WTC11 (cell line): ENCODE results near the gene CCDC57. TPM values are rescaled to one million over a fixed set of nuclear protein-coding genes. Genes with fewer than 3 reads are reported as not detected.

Source experiments
- ATAC-seq: fragments of 200-7000 bp; cut with Tn5 transposase; 2 replicates; pipeline ENCODE4 v1.10.0; 2021; ENCODE audit warnings: mild to moderate bottlenecking, moderate library complexity
- CTCF ChIA-PET: fragments of 300-600 bp; sonication (Branson Sonifier 250); formaldehyde crosslinking; loops from one replicate; lab custom pipeline; 2021; ENCODE audit warnings: antibody characterized with exemption; lab: Charles Lee
- POLR2A ChIA-PET: fragments of 350-600 bp; sonication (Branson Sonifier 250); formaldehyde crosslinking; loops from one replicate; lab custom pipeline; 2021; ENCODE audit warnings: antibody characterized with exemption; lab: Charles Lee
- DNase-seq: peaks from one replicate; pipeline ENCODE4 v3.0.0; 2021; ENCODE audit warnings: low spot score
- H3K27ac Mint-ChIP-seq: 2 replicates; pipeline ENCODE4 v1.8.0; 2021; ENCODE audit warnings: mixed read lengths
- H3K27me3 Mint-ChIP-seq: 2 replicates; pipeline ENCODE4 v1.8.0; 2021; ENCODE audit warnings: low read depth, mild to moderate bottlenecking, moderate library complexity, mixed read lengths
- H3K36me3 Mint-ChIP-seq: 2 replicates; pipeline ENCODE4 v1.8.0; 2021; ENCODE audit warnings: mixed read lengths
- H3K4me1 Mint-ChIP-seq: 2 replicates; pipeline ENCODE4 v1.8.0; 2022; ENCODE audit warnings: mixed read lengths
- H3K4me3 Mint-ChIP-seq: 2 replicates; pipeline ENCODE4 v1.8.0; 2021; ENCODE audit warnings: mild to moderate bottlenecking, moderate library complexity, mixed read lengths
- H3K9me3 Mint-ChIP-seq: 2 replicates; pipeline ENCODE4 v1.8.0; 2021; ENCODE audit warnings: mixed read lengths
- ATF1 ChIP-seq: sonication (generic); formaldehyde crosslinking; IDR thresholded peaks from 2 replicates; pipeline ENCODE4 v1.8.1; 2023; ENCODE audit warnings: mild to moderate bottlenecking, moderate library complexity, missing genetic modification reagents
- ATF6 ChIP-seq: sonication (generic); formaldehyde crosslinking; IDR thresholded peaks from 2 replicates; pipeline ENCODE4 v1.8.1; 2023; ENCODE audit warnings: mild to moderate bottlenecking, missing genetic modification reagents
- CREB1 ChIP-seq: sonication (generic); formaldehyde crosslinking; IDR thresholded peaks from 2 replicates; pipeline ENCODE4 v1.8.0; 2023; ENCODE audit warnings: mild to moderate bottlenecking, missing genetic modification reagents
- E2F5 ChIP-seq: sonication (generic); formaldehyde crosslinking; IDR thresholded peaks from 2 replicates; pipeline ENCODE4 v1.8.1; 2022; ENCODE audit warnings: mild to moderate bottlenecking, moderate library complexity, missing genetic modification reagents
- ELF4 ChIP-seq: sonication (generic); formaldehyde crosslinking; IDR thresholded peaks from 2 replicates; pipeline ENCODE4 v1.8.1; 2022; ENCODE audit warnings: low read depth, mild to moderate bottlenecking, moderate library complexity, missing genetic modification reagents
- FOXP4 ChIP-seq: sonication (generic); formaldehyde crosslinking; IDR thresholded peaks from 2 replicates; pipeline ENCODE4 v1.8.0; 2022; ENCODE audit warnings: mild to moderate bottlenecking, missing genetic modification reagents
- GABPB1 ChIP-seq: sonication (generic); formaldehyde crosslinking; IDR thresholded peaks from 2 replicates; pipeline ENCODE4 v1.8.1; 2023; ENCODE audit warnings: mild to moderate bottlenecking, missing genetic modification reagents
- JUN ChIP-seq: sonication (generic); formaldehyde crosslinking; IDR thresholded peaks from 2 replicates; pipeline ENCODE4 v1.8.0; 2023; ENCODE audit warnings: mild to moderate bottlenecking, missing genetic modification reagents
- MLX ChIP-seq: sonication (generic); formaldehyde crosslinking; IDR thresholded peaks from 2 replicates; pipeline ENCODE4 v1.8.1; 2023; ENCODE audit warnings: mild to moderate bottlenecking, missing genetic modification reagents, moderate library complexity
- PREB ChIP-seq: sonication (generic); formaldehyde crosslinking; IDR thresholded peaks from 2 replicates; pipeline ENCODE4 v1.8.1; 2022; ENCODE audit warnings: mild to moderate bottlenecking, missing genetic modification reagents, moderate library complexity, borderline replicate concordance
- ZBTB43 ChIP-seq: sonication (generic); formaldehyde crosslinking; IDR thresholded peaks from 2 replicates; pipeline ENCODE4 v1.8.1; 2023; ENCODE audit warnings: mild to moderate bottlenecking, missing genetic modification reagents
- ZNF219 ChIP-seq: sonication (generic); formaldehyde crosslinking; IDR thresholded peaks from 2 replicates; pipeline ENCODE4 v1.8.0; 2023; ENCODE audit warnings: missing genetic modification reagents, mild to moderate bottlenecking, borderline replicate concordance
- ZNF423 ChIP-seq: fragments of 250-450 bp; sonication (Bioruptor Pico); IDR thresholded peaks from 2 replicates; pipeline ENCODE4 v2.1.2; 2022; ENCODE audit warnings: mild to moderate bottlenecking, moderate library complexity
- total RNA-seq: library from RNA; stranded (reverse); gene quantifications from 3 replicates; pipeline ENCODE4 v1.2.3, GENCODE V29; 2021

The CCDC57 gene
- total RNA-seq, 1 experiment from 2014 or later: 20.0 TPM

- DNase-seq (no peak), ATAC-seq (no peak)
- Mint-ChIP-seq H3K27ac (0 out of 2 replicates have a peak overlapping the region, but pooled peaks have one; percentile 23), H3K36me3 (peaks cover 34% of the 10 kb centered on the region), H3K4me1 (peaks cover 7% of the 10 kb centered on the region), H3K27me3 (no peaks in the 10 kb centered on the region), H3K9me3 (no peaks in the 10 kb centered on the region), H3K4me3 (no peak overlapping the region)
- ChIA-PET CTCF (interaction anchor here (0.6 to 1.9 kb wide), 2 partner anchors 9 to 35 kb away, joined by 3 to 7 read pairs; no protein-coding TSS in a partner anchor), POLR2A (no interaction called here)
- TF ChIP-seq PREB (CRISPR knock-in tag): no peak
- no peak for TF ChIP-seq ELF4 (CRISPR knock-in tag)
- no peak for TF ChIP-seq MLX (CRISPR knock-in tag)
- TF ChIP-seq ZBTB43 (CRISPR knock-in tag): no peak
- TF ChIP-seq ATF1 (CRISPR knock-in tag): no peak
- TF ChIP-seq FOXP4 (CRISPR knock-in tag): no peak
- no peak for TF ChIP-seq JUN (CRISPR knock-in tag)
- no peak for TF ChIP-seq ATF6 (CRISPR knock-in tag)
- TF ChIP-seq E2F5 (CRISPR knock-in tag): no peak
- TF ChIP-seq ZNF423: no peak
These were observed 28.0 kb upstream of the CCDC57 start for GRCh38 chr17:82240506-82241182.

- ATAC-seq: no peak
- no peak for TF ChIP-seq ZNF423
- TF ChIP-seq CREB1: no peak
- TF ChIP-seq GABPB1 (CRISPR knock-in tag): peak; percentile 44; the same call in 1 of the 2 replicates
- TF ChIP-seq ZNF219: no peak
- ChIA-PET POLR2A (no interaction called here), CTCF (interaction anchor here (1.9 kb wide), 1 partner anchor 34 kb away, joined by 7 read pairs; no protein-coding TSS in a partner anchor)
- no peaks in the 10 kb centered on the region for H3K9me3 Mint-ChIP-seq
- H3K27ac Mint-ChIP-seq: no peak overlapping the region
- H3K27me3 Mint-ChIP-seq: no peaks in the 10 kb centered on the region
- no peak overlapping the region for H3K4me3 Mint-ChIP-seq
- no peak for DNase-seq
- peaks cover 28% of the 10 kb centered on the region for H3K36me3 Mint-ChIP-seq
- peaks cover 7% of the 10 kb centered on the region for H3K4me1 Mint-ChIP-seq
These were observed 27.4 kb upstream of the CCDC57 start for GRCh38 chr17:82239926-82240505.
